ENCODE measurements around the gene TMEM74B. TPM values are rescaled to one million over a fixed set of nuclear protein-coding genes. Genes with fewer than 3 reads are reported as not detected.
A peak's percentile ranks its signal among the peaks of the same experiment; 100 is the strongest.

The TMEM74B gene
- total RNA-seq, 1 experiment from 2014 or later, result not detected

DNA sequence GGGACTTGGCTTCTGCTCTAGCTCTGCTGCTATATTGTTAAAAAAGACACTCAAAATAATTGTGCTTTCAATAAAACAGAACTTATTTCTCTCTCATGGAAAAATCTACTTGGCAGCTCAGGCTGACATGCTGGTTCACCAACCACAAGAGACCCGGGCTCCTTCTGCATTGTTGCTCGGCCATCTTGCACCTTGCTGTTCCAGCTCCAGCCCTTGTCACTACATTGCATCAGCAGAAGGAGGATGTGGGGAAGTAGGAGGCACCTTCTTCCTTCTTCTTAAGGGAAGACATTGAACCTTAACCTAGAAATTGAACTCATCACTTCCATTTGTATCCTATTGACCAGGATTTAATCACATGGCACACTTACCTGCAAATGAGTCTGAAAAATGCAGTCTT is 11.9 kb upstream of the TMEM74B start:
- Histone ChIP-seq H3K36me3 (no peaks in the 10 kb centered on the region), H3K4me3 (no peak overlapping the region), H3K9me3 (replicated peaks) (no peaks in the 10 kb centered on the region), H3K4me1 (no peaks in the 10 kb centered on the region), H3K27ac (no peak overlapping the region), H3K27me3 (no peaks in the 10 kb centered on the region; the same call in 1 of the 2 replicates)
- DNase-seq, result no peak

- H3K36me3 ChIP-seq, result no peaks in the 10 kb centered on the region
- no peaks in the 10 kb centered on the region for H3K4me1 ChIP-seq
- H3K4me3 ChIP-seq, result no peak overlapping the region
- H3K9me3 ChIP-seq (replicated peaks), result no peaks in the 10 kb centered on the region
- H3K27ac ChIP-seq, result no peak overlapping the region
- DNase-seq, result no peak
- H3K27me3 ChIP-seq, result no peaks in the 10 kb centered on the region; the same call in 1 of the 2 replicates
Observed at GRCh38 chr20:1195226-1195625, 10.4 kb upstream of the TMEM74B start.

DNA sequence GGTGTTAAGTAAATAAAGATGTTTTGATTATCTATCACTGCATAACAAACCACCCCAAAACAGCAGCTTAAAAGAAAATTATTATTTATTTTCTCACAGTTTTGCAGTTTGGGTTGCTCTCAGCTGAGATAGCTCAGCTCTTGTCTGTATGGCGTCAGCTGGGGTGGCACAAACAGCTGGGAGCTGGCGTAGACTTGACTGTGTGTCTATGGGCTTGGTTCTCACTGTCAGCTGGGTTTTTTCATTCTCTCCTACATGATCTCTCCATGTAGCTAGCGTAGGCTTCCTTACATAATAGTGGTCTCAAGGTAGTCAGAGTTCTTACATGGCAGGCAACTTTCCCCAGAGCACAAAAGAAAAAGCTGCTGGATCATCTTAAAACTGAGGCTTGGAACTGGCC is 6.5 kb upstream of the TMEM74B start:
- Histone ChIP-seq H3K27me3 (no peaks in the 10 kb centered on the region), H3K4me3 (no peak overlapping the region), H3K4me1 (no peaks in the 10 kb centered on the region), H3K9me3 (replicated peaks) (no peaks in the 10 kb centered on the region), H3K27ac (no peak overlapping the region), H3K36me3 (no peaks in the 10 kb centered on the region)
- DNase-seq, result no peak

- Histone ChIP-seq H3K27me3 (0 out of 2 replicates have a peak, but pooled peaks cover 4% of the 10 kb centered on the region), H3K36me3 (no peaks in the 10 kb centered on the region), H3K27ac (no peak overlapping the region), H3K9me3 (replicated peaks) (no peaks in the 10 kb centered on the region), H3K4me1 (no peaks in the 10 kb centered on the region), H3K4me3 (no peak overlapping the region)
- no peak for DNase-seq
Observed at GRCh38 chr20:1190847-1191246, 6.1 kb upstream of the TMEM74B start.

DNA sequence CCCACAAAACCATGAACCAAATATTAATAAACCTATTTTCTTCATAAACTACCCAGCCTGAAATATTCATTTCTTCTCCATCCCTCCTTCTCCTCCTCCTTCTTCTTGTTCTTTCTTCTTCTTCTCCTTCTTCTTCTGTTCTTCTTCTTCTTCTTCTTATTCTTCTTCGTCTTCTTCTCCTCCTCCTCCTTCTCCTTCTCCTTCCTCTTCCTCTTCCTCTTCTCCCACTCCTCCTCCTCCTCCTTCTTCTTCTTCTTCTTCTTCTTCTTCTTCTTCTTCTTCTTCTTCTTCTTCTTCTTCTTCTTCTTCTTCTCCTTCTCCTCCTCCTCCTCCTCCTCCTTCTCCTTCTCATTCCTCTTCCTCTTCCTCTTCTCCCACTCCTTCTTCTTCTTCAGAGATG is 5.0 kb upstream of the TMEM74B start:
- Histone ChIP-seq H3K4me3 (no peak overlapping the region), H3K27ac (no peak overlapping the region), H3K36me3 (no peaks in the 10 kb centered on the region), H3K4me1 (no peaks in the 10 kb centered on the region), H3K9me3 (replicated peaks) (no peaks in the 10 kb centered on the region), H3K27me3 (0 out of 2 replicates have a peak, but pooled peaks cover 5% of the 10 kb centered on the region)
- no peak for DNase-seq

GRCh38 chr20:1188347-1188746 is 3.6 kb upstream of the TMEM74B start:
- 0 out of 2 replicates have a peak, but pooled peaks cover 5% of the 10 kb centered on the region for H3K27me3 ChIP-seq
- no peak for DNase-seq
- no peaks in the 10 kb centered on the region for H3K9me3 ChIP-seq (replicated peaks)
- no peaks in the 10 kb centered on the region for H3K4me1 ChIP-seq
- no peak overlapping the region for H3K4me3 ChIP-seq
- H3K27ac ChIP-seq, result no peak overlapping the region
- H3K36me3 ChIP-seq, result no peaks in the 10 kb centered on the region

GRCh38 chr20:1187605-1188171 is 2.9 kb upstream of the TMEM74B start:
- Histone ChIP-seq H3K4me3 (no peak overlapping the region), H3K36me3 (no peaks in the 10 kb centered on the region), H3K9me3 (replicated peaks) (no peaks in the 10 kb centered on the region), H3K27me3 (0 out of 2 replicates have a peak, but pooled peaks cover 5% of the 10 kb centered on the region), H3K27ac (no peak overlapping the region), H3K4me1 (no peaks in the 10 kb centered on the region)
- no peak for DNase-seq

DNA sequence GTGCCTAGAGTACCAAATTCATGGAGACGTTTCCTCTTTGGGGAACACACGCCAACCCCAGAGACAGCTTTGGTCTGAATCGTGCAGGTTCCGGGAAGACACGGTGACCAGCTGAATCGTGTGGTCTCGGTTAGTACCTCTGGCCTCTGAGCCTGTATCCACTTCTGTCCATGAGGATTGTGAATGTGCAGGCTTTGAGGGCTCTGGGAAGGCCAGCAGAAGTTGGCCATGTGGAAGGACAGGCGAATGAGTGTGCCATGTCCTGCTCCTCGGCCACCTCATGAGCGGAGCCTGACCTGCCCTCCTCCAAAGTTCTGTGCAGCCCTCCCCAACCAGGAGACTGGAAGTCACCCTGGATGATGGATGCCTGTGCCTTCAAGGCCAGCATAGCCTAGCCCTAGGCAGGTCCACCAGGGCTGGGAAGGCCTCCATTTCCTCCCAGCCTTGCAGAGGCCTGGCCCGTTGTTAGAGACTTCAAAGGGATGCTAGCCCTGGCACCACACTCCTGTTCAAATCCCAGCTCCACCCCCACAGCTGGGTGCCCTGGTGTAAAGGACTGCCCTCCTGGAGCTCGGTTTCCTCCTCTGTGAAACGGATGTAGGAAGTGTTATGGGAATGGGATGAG is 1.7 kb upstream of the TMEM74B start:
- no peak for DNase-seq
- Histone ChIP-seq H3K9me3 (replicated peaks) (no peaks in the 10 kb centered on the region), H3K27me3 (0 out of 2 replicates have a peak, but pooled peaks cover 5% of the 10 kb centered on the region), H3K4me3 (no peak overlapping the region), H3K27ac (no peak overlapping the region), H3K36me3 (no peaks in the 10 kb centered on the region), H3K4me1 (no peaks in the 10 kb centered on the region)

DNA sequence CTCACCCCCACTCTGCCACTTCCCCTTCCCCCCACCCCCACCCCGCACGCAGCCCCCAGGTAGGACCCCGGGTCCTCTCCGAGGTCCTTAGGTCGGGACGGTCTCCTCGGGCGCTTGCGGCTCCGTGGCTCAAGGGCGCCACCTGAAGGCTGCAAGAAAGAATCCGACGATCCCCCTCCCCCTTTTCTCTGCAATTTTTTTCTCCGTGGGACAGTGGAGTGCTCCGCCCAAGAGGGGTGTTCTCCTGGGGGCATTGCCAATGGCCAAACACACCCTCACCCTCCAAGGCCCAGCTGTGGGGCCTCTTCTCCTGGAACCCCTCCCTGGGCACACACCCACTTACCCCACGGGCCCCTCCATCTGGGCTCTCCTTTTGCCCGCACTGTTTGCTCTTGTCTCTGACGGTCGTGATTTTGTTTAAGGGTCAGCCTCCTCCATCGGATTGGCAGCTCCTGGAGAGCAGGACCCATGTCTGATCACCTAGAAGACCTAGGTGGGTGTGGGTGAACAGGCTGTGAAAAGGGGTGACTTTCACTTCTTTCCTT is 1.1 kb upstream of the TMEM74B start:
- Histone ChIP-seq H3K4me3 (no peak overlapping the region), H3K27ac (no peak overlapping the region), H3K9me3 (replicated peaks) (no peaks in the 10 kb centered on the region), H3K27me3 (0 out of 2 replicates have a peak, but pooled peaks cover 5% of the 10 kb centered on the region), H3K4me1 (no peaks in the 10 kb centered on the region), H3K36me3 (no peaks in the 10 kb centered on the region)
- peak; percentile 33 to 48 for DNase-seq

- 0 out of 2 replicates have a peak, but pooled peaks cover 5% of the 10 kb centered on the region for H3K27me3 ChIP-seq
- DNase-seq, result no peak
- no peaks in the 10 kb centered on the region for H3K9me3 ChIP-seq (replicated peaks)
- no peak overlapping the region for H3K4me3 ChIP-seq
- H3K4me1 ChIP-seq, result no peaks in the 10 kb centered on the region
- no peak overlapping the region for H3K27ac ChIP-seq
- no peaks in the 10 kb centered on the region for H3K36me3 ChIP-seq
Observed at GRCh38 chr20:1185316-1185741, 548 bp upstream of the TMEM74B start.

DNA sequence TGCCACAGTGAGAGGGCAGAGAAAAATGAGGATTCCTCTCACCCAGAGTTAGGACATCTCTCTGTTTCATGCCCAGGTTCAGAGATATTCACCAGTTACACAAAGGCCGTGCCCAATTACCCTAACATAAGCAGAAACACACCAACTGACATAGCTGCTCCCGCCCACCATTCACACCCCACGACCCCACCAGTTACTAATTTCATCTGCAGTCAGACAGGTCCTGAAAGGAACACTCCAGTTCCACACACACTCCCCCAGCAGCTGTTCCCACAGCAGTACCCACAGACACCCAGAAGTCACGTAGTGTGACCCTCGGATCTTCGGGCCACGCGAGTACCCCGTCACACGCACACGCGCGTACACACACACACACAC is 532 bp downstream of the TMEM74B start:
- no peaks in the 10 kb centered on the region for H3K36me3 ChIP-seq
- 0 out of 2 replicates have a peak, but pooled peaks cover 5% of the 10 kb centered on the region for H3K27me3 ChIP-seq
- no peaks in the 10 kb centered on the region for H3K9me3 ChIP-seq (replicated peaks)
- no peak overlapping the region for H3K27ac ChIP-seq
- H3K4me1 ChIP-seq, result no peaks in the 10 kb centered on the region
- no peak for DNase-seq
- no peak overlapping the region for H3K4me3 ChIP-seq

GRCh38 chr20:1183153-1183552 is 1.6 kb downstream of the TMEM74B start:
- no peaks in the 10 kb centered on the region for H3K4me1 ChIP-seq
- H3K9me3 ChIP-seq (replicated peaks), result no peaks in the 10 kb centered on the region
- H3K4me3 ChIP-seq, result no peak overlapping the region
- 0 out of 2 replicates have a peak, but pooled peaks cover 5% of the 10 kb centered on the region for H3K27me3 ChIP-seq
- H3K36me3 ChIP-seq, result no peaks in the 10 kb centered on the region
- no peak overlapping the region for H3K27ac ChIP-seq
- no peak for DNase-seq

DNA sequence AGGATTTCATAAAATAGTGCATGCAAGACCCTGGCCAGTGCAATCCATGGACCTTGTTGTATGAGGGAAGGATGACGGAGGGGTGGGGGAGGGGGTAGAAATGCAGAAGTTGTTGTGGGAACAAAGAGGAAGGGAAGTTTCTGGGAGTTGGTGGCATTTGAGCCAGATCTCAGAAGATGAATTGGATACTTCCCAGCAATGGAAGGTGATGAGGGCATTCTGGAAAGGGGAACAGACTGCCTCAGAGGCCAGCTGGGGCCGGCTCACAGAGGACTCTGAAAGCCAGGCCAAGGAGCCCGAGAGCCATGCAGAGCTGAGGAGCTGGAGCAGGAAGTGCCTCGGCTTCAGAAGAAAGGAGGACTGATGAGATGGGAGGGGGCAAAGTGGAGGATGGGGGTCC is 2.7 kb downstream of the TMEM74B start:
- Histone ChIP-seq H3K27me3 (0 out of 2 replicates have a peak, but pooled peaks cover 5% of the 10 kb centered on the region), H3K27ac (no peak overlapping the region), H3K9me3 (replicated peaks) (no peaks in the 10 kb centered on the region), H3K4me1 (no peaks in the 10 kb centered on the region), H3K36me3 (no peaks in the 10 kb centered on the region), H3K4me3 (no peak overlapping the region)
- DNase-seq, result no peak

DNA sequence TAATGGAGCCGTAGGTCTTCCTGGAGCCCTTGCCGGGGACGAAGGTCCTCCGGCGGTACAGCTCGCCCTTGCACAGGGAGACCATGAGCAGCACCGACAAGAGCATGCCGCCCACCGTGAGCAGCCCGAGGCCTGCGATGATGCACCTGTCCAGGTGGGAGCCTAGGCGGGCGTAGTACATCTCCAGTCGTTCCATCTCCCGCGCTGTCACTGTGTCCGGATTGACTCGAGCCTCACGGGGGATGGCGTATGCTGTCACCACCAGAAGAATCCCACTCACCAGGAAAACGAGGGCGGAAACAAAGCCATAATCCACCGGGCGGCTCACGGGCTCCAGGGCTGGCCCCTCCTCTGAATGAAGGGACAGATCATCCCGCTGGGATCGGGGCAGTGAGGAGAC is 3.8 kb downstream of the TMEM74B start:
- Histone ChIP-seq H3K4me3 (no peak overlapping the region), H3K27me3 (0 out of 2 replicates have a peak, but pooled peaks cover 1% of the 10 kb centered on the region), H3K36me3 (no peaks in the 10 kb centered on the region)

DNA sequence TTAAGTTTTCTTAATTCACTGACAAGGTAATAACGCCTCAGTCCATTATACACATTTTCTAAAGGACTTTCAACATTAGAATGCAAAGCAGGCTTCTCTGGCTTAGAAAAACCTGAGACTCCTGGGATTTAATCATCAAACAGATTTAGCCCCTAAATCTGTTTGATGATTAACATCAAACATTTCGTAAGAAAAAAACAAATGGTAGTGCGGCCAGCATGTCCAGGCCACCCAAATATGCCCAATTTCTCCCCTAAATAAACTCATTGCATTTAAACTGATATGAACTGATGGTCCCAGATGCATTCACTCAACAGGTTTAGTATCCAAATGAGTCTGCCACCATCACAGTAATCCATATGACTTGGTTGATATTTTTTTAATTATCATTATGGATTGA is 6.2 kb downstream of the TMEM74B start:
- Histone ChIP-seq H3K27me3 (no peaks in the 10 kb centered on the region), H3K27ac (no peak overlapping the region), H3K9me3 (replicated peaks) (no peaks in the 10 kb centered on the region), H3K4me3 (no peak overlapping the region), H3K36me3 (no peaks in the 10 kb centered on the region), H3K4me1 (no peaks in the 10 kb centered on the region; the same call in 1 of the 2 replicates)
- DNase-seq, result no peak

More for the DNA sequence above, 3.8 kb downstream of the TMEM74B start:
- Histone ChIP-seq H3K9me3 (replicated peaks) (no peaks in the 10 kb centered on the region), H3K4me1 (no peaks in the 10 kb centered on the region), H3K27ac (no peak overlapping the region)
- no peak for DNase-seq

Data from SJCRH30 (cell line).